GM21825 (cell line): Measurements from ENCODE around the gene SLC30A3.

Source experiments
- ATAC-seq: cut with Tn5 transposase; IDR thresholded peaks from one replicate; pipeline ENCODE4 v1.9.1; 2021; ENCODE audit warnings: mild to moderate bottlenecking, moderate library complexity; ENCODE audit not compliant: unreplicated experiment

SLC30A3 gene

GRCh38 chr2:27206346-27206745 lies 56.5 kb downstream of the SLC30A3 start:
- no peak for ATAC-seq

- no peak for ATAC-seq
These were observed 57.6 kb downstream of the SLC30A3 start for GRCh38 chr2:27205206-27205605.

- no peak for ATAC-seq
These were observed 58.3 kb downstream of the SLC30A3 start for GRCh38 chr2:27204566-27204965.

- ATAC-seq: no peak
These were observed 59.1 kb downstream of the SLC30A3 start for GRCh38 chr2:27203741-27204140.
